ENCODE results near the gene PLXNA4.

GRCh38 chr7:132545756-132546155 lies 30.5 kb downstream of the PLXNA4 start:
- TF ChIP-seq POLR2AphosphoS5 (IDR thresholded peaks at IDR 0.05; ENCODE audit: low read depth, low read length) = no peak
- TF ChIP-seq POLR2A (IDR thresholded peaks at IDR 0.05; ENCODE audit: low read depth, low read length) = no peak
- TF ChIP-seq SPI1 (IDR thresholded peaks at IDR 0.05; ENCODE audit: low read depth, low read length) = no peak
- no peak for TF ChIP-seq PAX5 (IDR thresholded peaks at IDR 0.05; ENCODE audit: insufficient read depth, low read length, severe bottlenecking)
- no peak for TF ChIP-seq TAF1 (IDR thresholded peaks at IDR 0.05; ENCODE audit: low read depth, low read length)
